Measurements from ENCODE around the gene ZNF718.

ZNF718 gene

DNA sequence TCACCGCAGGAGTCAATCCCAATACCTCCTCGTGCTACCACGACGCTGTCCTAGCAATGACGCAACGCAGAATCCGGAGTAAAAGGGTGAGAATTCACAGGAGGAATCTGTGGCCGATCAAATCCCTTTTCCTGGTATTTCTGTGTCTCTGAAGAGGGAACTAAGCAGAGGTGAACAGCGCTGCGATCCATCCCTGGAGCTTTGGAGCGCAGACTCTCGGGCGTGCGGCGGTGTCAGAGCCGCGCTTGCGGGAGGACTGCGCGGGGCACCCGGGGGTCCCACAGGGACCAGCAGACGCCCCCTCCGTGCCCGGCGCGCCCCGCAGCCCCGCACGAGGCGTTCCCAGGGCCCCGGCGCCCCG is 17.2 kb upstream of the ZNF718 start:
- H3K4ac ChIP-seq (ENCODE audit: low read depth, low read length), result no peak overlapping the region
- no CpG with 5 or more reads among the region's 33 CpGs for WGBS (ENCODE audit: extremely low coverage, insufficient coverage, low lambda C conversion rate)
- no peak overlapping the region for H3K27ac ChIP-seq (ENCODE audit: low read depth, low read length)
- H4K8ac ChIP-seq (ENCODE audit: low read depth, low read length), result no peak overlapping the region
- H3K79me2 ChIP-seq (ENCODE audit: control insufficient read depth, insufficient read depth, low read length), result no peaks in the 10 kb centered on the region
- no peak overlapping the region for H2AK5ac ChIP-seq (ENCODE audit: low read length)
- no peak overlapping the region for H3K4me2 ChIP-seq (ENCODE audit: low read length)
- no peak overlapping the region for H2BK120ac ChIP-seq (ENCODE audit: low read depth, low read length)
- H3K27me3 ChIP-seq (ENCODE audit: insufficient read depth, low read length, poor library complexity), result peaks cover 40% of the 10 kb centered on the region
- no peak overlapping the region for H3K9ac ChIP-seq (ENCODE audit: low read length)
- H3K79me1 ChIP-seq (ENCODE audit: low read length), result no peaks in the 10 kb centered on the region
- no peak overlapping the region for H2BK5ac ChIP-seq (ENCODE audit: low read length)
- no peaks in the 10 kb centered on the region for H3K36me3 ChIP-seq (ENCODE audit: control insufficient read depth, insufficient read depth, low read length)
- H4K5ac ChIP-seq (ENCODE audit: low read length), result no peak overlapping the region
- DNase-seq, result no peak
- H2BK15ac ChIP-seq (replicated peaks; ENCODE audit: low read depth), result no peak overlapping the region
- H3K56ac ChIP-seq (ENCODE audit: low read length), result no peak overlapping the region
- H3K4me1 ChIP-seq (ENCODE audit: control insufficient read depth, low read depth, low read length), result no peaks in the 10 kb centered on the region
- H3K23ac ChIP-seq (ENCODE audit: low read length), result no peak overlapping the region
- no peak overlapping the region for H3K4me3 ChIP-seq (ENCODE audit: low read length)
- no peak overlapping the region for H3K18ac ChIP-seq (ENCODE audit: low read length)

DNA sequence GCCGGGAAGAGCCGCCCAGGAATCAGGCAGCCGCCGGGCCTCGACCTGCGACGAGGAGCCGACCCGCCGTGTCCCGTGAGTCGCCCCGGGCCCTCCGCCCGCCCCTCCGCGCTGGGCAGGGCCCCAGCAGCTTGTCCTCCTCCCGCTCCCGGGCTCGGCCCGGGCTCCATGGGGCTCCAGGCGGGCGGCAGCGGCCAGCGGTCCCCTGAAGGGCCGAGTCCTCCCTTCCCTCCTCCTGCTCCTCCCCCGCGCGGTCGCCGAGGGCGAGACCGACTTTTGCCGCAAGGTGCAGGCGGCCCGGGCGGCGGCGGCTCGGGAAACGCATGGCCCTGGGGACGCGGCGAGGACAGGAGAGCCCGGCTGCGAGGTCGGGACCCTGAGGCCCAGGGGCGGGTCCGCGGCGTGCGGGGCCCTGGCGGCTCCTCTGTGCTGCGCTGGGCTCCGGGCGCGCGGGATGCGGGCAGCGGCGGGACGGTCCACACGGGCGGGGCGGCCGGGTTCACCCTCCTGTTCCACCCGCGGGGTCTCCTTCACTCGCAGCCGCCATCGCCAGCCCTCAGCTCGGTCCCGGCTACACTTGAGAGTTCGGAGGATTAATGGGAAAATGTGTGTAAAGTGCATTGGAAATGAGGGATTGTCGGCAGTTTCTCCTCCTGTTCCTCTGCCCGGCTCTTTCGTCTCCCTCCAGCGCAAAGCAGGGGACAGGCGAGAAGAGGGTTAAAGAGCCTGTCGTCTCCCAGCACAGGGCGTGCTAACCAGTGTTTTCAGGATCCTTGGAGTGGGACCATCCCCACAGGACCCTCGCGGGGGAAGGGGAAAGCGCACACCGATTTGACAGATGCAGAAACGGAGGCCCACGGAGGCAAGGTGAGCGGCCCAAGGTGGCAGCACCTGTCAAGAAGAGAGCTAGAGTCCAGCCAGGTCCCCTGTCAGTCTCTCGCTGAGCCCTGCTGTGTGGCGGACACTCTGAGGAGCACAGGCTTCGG is 16.6 kb upstream of the ZNF718 start:
- no peak overlapping the region for H3K4me2 ChIP-seq (ENCODE audit: low read length)
- H3K79me2 ChIP-seq (ENCODE audit: control insufficient read depth, insufficient read depth, low read length), result no peaks in the 10 kb centered on the region
- H2BK5ac ChIP-seq (ENCODE audit: low read length), result no peak overlapping the region
- WGBS (ENCODE audit: extremely low coverage, insufficient coverage, low lambda C conversion rate), result no CpG with 5 or more reads among the region's 91 CpGs
- peak; percentile 25 for DNase-seq
- H3K36me3 ChIP-seq (ENCODE audit: control insufficient read depth, insufficient read depth, low read length), result no peaks in the 10 kb centered on the region
- H3K27me3 ChIP-seq (ENCODE audit: insufficient read depth, low read length, poor library complexity), result peaks cover 40% of the 10 kb centered on the region
- no peak overlapping the region for H3K56ac ChIP-seq (ENCODE audit: low read length)
- no peak overlapping the region for H2AK5ac ChIP-seq (ENCODE audit: low read length)
- no peak overlapping the region for H3K4ac ChIP-seq (ENCODE audit: low read depth, low read length)
- no peaks in the 10 kb centered on the region for H3K79me1 ChIP-seq (ENCODE audit: low read length)
- no peak overlapping the region for H3K18ac ChIP-seq (ENCODE audit: low read length)
- no peak overlapping the region for H4K8ac ChIP-seq (ENCODE audit: low read depth, low read length)
- no peak overlapping the region for H3K27ac ChIP-seq (ENCODE audit: low read depth, low read length)
- no peak overlapping the region for H2BK120ac ChIP-seq (ENCODE audit: low read depth, low read length)
- H3K9ac ChIP-seq (ENCODE audit: low read length), result no peak overlapping the region
- H4K5ac ChIP-seq (ENCODE audit: low read length), result no peak overlapping the region
- H3K4me3 ChIP-seq (ENCODE audit: low read length), result no peak overlapping the region
- H3K4me1 ChIP-seq (ENCODE audit: control insufficient read depth, low read depth, low read length), result no peaks in the 10 kb centered on the region
- H3K23ac ChIP-seq (ENCODE audit: low read length), result no peak overlapping the region
- no peak overlapping the region for H2BK15ac ChIP-seq (replicated peaks; ENCODE audit: low read depth)

DNA sequence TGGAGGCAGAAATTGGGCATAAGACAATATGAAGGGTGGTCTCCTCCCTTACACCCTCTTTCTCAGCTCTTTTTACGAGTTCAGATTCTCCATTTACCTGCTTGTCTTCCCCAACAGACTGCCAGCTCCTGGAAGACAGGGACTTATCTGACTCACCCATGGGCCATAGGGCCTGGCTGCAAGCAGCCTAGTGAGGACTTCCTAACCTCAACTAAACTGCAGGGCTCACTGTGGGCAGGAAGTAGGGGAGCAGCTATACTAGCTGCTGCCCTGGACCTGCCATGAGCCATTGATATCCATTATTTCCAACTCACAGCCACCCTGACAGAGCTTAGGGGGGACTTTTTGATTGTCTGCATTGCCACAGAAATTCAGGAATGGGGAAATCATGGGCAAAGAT is 11.5 kb upstream of the ZNF718 start:
- H3K4me3 ChIP-seq (ENCODE audit: low read length), result no peak overlapping the region
- no peak overlapping the region for H3K27ac ChIP-seq (ENCODE audit: low read depth, low read length)
- H3K27me3 ChIP-seq (ENCODE audit: insufficient read depth, low read length, poor library complexity), result peaks cover 17% of the 10 kb centered on the region
- H3K18ac ChIP-seq (ENCODE audit: low read length), result no peak overlapping the region
- no peaks in the 10 kb centered on the region for H3K4me1 ChIP-seq (ENCODE audit: control insufficient read depth, low read depth, low read length)
- no peak overlapping the region for H3K4me2 ChIP-seq (ENCODE audit: low read length)
- DNase-seq, result no peak
- no peaks in the 10 kb centered on the region for H3K79me2 ChIP-seq (ENCODE audit: control insufficient read depth, insufficient read depth, low read length)
- H4K5ac ChIP-seq (ENCODE audit: low read length), result no peak overlapping the region
- H2AK5ac ChIP-seq (ENCODE audit: low read length), result no peak overlapping the region
- H3K9ac ChIP-seq (ENCODE audit: low read length), result no peak overlapping the region
- no peak overlapping the region for H2BK15ac ChIP-seq (replicated peaks; ENCODE audit: low read depth)
- H4K8ac ChIP-seq (ENCODE audit: low read depth, low read length), result no peak overlapping the region
- H3K36me3 ChIP-seq (ENCODE audit: control insufficient read depth, insufficient read depth, low read length), result no peaks in the 10 kb centered on the region
- WGBS (ENCODE audit: extremely low coverage, insufficient coverage, low lambda C conversion rate), result no CpG with 5 or more reads among the region's 1 CpG
- H3K23ac ChIP-seq (ENCODE audit: low read length), result no peak overlapping the region
- H3K4ac ChIP-seq (ENCODE audit: low read depth, low read length), result no peak overlapping the region
- no peaks in the 10 kb centered on the region for H3K79me1 ChIP-seq (ENCODE audit: low read length)
- no peak overlapping the region for H2BK120ac ChIP-seq (ENCODE audit: low read depth, low read length)
- no peak overlapping the region for H2BK5ac ChIP-seq (ENCODE audit: low read length)
- no peak overlapping the region for H3K56ac ChIP-seq (ENCODE audit: low read length)

DNA sequence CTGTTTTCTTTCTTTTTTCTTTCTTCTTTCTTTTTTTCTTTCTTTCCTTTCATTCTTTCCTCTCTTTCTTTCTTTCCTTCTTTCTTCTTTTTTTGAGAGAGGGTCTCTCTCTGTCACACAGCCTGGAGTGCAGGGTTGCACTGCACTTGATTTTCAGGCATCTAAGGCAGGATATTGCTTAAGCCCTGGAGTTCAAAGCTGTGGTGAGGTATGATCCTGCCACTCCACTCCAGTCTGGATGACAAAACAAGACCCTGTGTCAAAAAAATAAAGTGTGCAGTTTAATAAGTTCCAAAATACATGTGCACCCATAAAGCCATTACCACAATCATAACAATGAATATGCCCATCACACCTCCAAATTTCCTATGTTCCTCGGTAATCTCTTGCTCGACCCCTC is 10.6 kb upstream of the ZNF718 start:
- H3K27me3 ChIP-seq (ENCODE audit: insufficient read depth, low read length, poor library complexity), result peaks cover 8% of the 10 kb centered on the region
- no peak overlapping the region for H3K56ac ChIP-seq (ENCODE audit: low read length)
- no peaks in the 10 kb centered on the region for H3K4me1 ChIP-seq (ENCODE audit: control insufficient read depth, low read depth, low read length)
- no peak overlapping the region for H2BK120ac ChIP-seq (ENCODE audit: low read depth, low read length)
- no peak overlapping the region for H4K8ac ChIP-seq (ENCODE audit: low read depth, low read length)
- DNase-seq, result no peak
- no peak overlapping the region for H2BK5ac ChIP-seq (ENCODE audit: low read length)
- H2AK5ac ChIP-seq (ENCODE audit: low read length), result no peak overlapping the region
- no peak overlapping the region for H4K5ac ChIP-seq (ENCODE audit: low read length)
- no peak overlapping the region for H3K23ac ChIP-seq (ENCODE audit: low read length)
- H3K79me1 ChIP-seq (ENCODE audit: low read length), result no peaks in the 10 kb centered on the region
- no peak overlapping the region for H2BK15ac ChIP-seq (replicated peaks; ENCODE audit: low read depth)
- no CpG with 5 or more reads among the region's 2 CpGs for WGBS (ENCODE audit: extremely low coverage, insufficient coverage, low lambda C conversion rate)
- H3K4ac ChIP-seq (ENCODE audit: low read depth, low read length), result no peak overlapping the region
- no peak overlapping the region for H3K18ac ChIP-seq (ENCODE audit: low read length)
- no peak overlapping the region for H3K9ac ChIP-seq (ENCODE audit: low read length)
- no peak overlapping the region for H3K27ac ChIP-seq (ENCODE audit: low read depth, low read length)
- no peak overlapping the region for H3K4me3 ChIP-seq (ENCODE audit: low read length)
- no peak overlapping the region for H3K4me2 ChIP-seq (ENCODE audit: low read length)
- no peaks in the 10 kb centered on the region for H3K36me3 ChIP-seq (ENCODE audit: control insufficient read depth, insufficient read depth, low read length)
- H3K79me2 ChIP-seq (ENCODE audit: control insufficient read depth, insufficient read depth, low read length), result no peaks in the 10 kb centered on the region

DNA sequence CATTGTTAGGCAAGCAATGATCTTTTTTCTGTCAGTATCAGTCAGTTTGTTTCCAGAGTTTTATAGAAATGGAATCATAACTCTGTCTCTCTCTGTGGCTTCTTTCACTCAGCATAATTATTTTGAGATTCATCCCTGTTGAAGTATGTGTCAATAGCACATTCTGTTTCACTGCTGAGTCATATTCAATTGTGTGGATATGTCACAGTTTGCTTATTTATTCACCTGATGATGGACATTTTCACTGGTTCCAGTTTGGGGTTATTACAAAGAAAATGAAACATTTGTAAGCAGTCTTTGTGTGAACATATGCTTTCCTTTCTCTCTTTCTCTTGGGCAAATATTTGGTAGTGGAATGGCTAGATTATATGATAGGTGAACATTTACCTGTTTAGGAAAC is 10.2 kb upstream of the ZNF718 start:
- Histone ChIP-seq H3K36me3 (ENCODE audit: control insufficient read depth, insufficient read depth, low read length) (no peaks in the 10 kb centered on the region), H3K79me2 (ENCODE audit: control insufficient read depth, insufficient read depth, low read length) (no peaks in the 10 kb centered on the region), H3K4me2 (ENCODE audit: low read length) (no peak overlapping the region), H3K18ac (ENCODE audit: low read length) (no peak overlapping the region), H3K27me3 (ENCODE audit: insufficient read depth, low read length, poor library complexity) (peaks cover 4% of the 10 kb centered on the region), H3K9ac (ENCODE audit: low read length) (no peak overlapping the region), H3K4me3 (ENCODE audit: low read length) (no peak overlapping the region), H2BK120ac (ENCODE audit: low read depth, low read length) (no peak overlapping the region), H2BK5ac (ENCODE audit: low read length) (no peak overlapping the region), H3K23ac (ENCODE audit: low read length) (no peak overlapping the region), H3K4ac (ENCODE audit: low read depth, low read length) (no peak overlapping the region), H3K79me1 (ENCODE audit: low read length) (no peaks in the 10 kb centered on the region), H4K8ac (ENCODE audit: low read depth, low read length) (no peak overlapping the region), H2AK5ac (ENCODE audit: low read length) (no peak overlapping the region), H4K5ac (ENCODE audit: low read length) (no peak overlapping the region), H3K4me1 (ENCODE audit: control insufficient read depth, low read depth, low read length) (no peaks in the 10 kb centered on the region), H3K27ac (ENCODE audit: low read depth, low read length) (no peak overlapping the region), H3K56ac (ENCODE audit: low read length) (no peak overlapping the region), H2BK15ac (replicated peaks; ENCODE audit: low read depth) (no peak overlapping the region)
- no peak for DNase-seq

DNA sequence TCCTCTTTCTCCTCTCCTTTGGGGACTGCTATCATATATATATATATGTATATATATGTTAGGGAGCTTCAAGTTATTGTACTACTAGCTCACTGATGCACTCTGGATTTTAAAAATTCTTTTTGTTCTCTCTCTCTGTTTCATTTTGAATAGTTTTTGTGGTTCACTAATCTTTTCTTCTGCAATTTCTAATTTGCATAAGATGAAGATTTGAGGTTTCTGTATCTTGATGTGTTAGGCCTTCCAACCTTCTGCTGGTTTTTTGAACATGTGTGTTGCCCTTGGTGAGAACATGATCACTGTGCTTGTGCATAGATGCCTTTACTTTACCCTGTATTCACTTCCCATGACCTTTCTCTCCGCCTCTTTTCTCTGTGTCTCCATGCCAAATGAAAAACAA is 7.8 kb upstream of the ZNF718 start:
- Histone ChIP-seq H3K23ac (ENCODE audit: low read length) (no peak overlapping the region), H3K36me3 (ENCODE audit: control insufficient read depth, insufficient read depth, low read length) (no peaks in the 10 kb centered on the region), H2BK15ac (replicated peaks; ENCODE audit: low read depth) (no peak overlapping the region), H2AK5ac (ENCODE audit: low read length) (no peak overlapping the region), H3K4me2 (ENCODE audit: low read length) (no peak overlapping the region), H3K56ac (ENCODE audit: low read length) (no peak overlapping the region), H3K9ac (ENCODE audit: low read length) (no peak overlapping the region), H2BK120ac (ENCODE audit: low read depth, low read length) (no peak overlapping the region), H3K18ac (ENCODE audit: low read length) (no peak overlapping the region), H3K27me3 (ENCODE audit: insufficient read depth, low read length, poor library complexity) (no peaks in the 10 kb centered on the region), H3K4ac (ENCODE audit: low read depth, low read length) (no peak overlapping the region), H3K27ac (ENCODE audit: low read depth, low read length) (no peak overlapping the region), H3K79me1 (ENCODE audit: low read length) (no peaks in the 10 kb centered on the region), H3K79me2 (ENCODE audit: control insufficient read depth, insufficient read depth, low read length) (no peaks in the 10 kb centered on the region), H4K5ac (ENCODE audit: low read length) (no peak overlapping the region), H4K8ac (ENCODE audit: low read depth, low read length) (no peak overlapping the region), H2BK5ac (ENCODE audit: low read length) (no peak overlapping the region), H3K4me1 (ENCODE audit: control insufficient read depth, low read depth, low read length) (no peaks in the 10 kb centered on the region), H3K4me3 (ENCODE audit: low read length) (no peak overlapping the region)
- DNase-seq, result no peak
- no CpG with 5 or more reads among the region's 1 CpG for WGBS (ENCODE audit: extremely low coverage, insufficient coverage, low lambda C conversion rate)

Data from mesendoderm (in vitro differentiated cells).